ENCODE data around the gene SEC14L2.
"Not testable (repeated sequence)": the region's sequence is repeated elsewhere in the genome, so short reads cannot be mapped to it uniquely, and the experiment has no call there.

SEC14L2 gene

DNA sequence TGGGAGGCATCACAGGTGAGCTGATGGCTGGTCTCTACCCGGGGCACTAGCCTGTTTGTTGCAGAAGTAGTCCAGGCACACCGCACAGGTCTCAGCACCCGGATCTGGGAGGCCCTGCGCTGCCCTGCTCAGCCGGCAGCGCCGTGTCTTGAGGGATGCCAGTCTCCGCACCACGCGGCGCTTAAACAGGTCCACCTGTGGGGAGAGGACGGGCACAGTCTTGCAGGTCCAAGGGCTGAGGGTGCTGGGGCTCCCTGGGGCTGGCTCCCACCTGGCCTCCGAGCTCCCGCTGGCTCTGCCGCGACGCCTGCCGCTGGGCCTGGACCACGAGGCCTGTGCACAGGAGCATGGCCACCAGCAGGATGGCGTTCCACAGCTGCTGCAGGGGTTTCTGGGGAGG, 16.8 kb upstream of the SEC14L2 start:
- DNase-seq, result no peak

DNA sequence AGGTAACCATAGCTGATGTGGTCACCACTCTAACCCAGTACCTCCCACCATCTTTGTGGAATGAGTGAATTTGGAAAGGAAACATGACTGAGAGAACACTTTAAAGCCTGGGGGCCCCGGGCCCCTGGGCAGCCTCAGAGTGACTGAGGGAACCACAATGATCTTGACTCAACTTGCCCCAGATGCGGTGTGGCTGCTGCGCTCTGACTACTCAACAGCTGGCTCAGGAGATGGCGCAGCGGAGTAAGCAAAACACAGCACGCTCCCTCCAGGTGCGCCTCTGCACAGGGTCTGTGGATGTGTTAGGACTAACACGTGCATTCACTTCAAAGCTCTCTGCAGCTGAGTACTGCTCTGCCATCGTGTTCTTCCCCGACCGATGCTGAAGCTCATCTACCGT, 15.6 kb upstream of the SEC14L2 start:
- DNase-seq, result no peak

DNA sequence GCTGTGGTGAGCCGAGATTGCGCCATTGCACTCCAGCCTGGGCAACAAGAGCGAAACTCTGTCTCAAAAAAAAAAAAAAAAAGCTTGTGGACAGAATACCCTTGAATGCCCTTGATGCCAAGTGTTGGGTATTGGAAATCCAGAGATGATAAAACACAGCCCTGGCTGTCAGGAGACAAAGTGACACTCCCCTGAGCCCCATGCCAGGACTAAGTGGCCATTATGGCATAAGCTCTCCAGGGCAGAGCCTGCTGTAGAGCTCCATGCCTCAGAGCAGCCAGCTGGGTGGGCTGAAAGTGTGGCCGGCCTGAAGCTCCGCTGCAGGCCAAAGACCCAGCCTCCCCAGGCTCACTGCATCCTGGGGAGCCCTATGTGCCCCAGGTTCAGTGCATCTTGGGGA, 14.5 kb upstream of the SEC14L2 start:
- no peak for DNase-seq

GRCh38 chr22:30383061-30383460, 13.8 kb upstream of the SEC14L2 start:
- DNase-seq, result no peak

DNA sequence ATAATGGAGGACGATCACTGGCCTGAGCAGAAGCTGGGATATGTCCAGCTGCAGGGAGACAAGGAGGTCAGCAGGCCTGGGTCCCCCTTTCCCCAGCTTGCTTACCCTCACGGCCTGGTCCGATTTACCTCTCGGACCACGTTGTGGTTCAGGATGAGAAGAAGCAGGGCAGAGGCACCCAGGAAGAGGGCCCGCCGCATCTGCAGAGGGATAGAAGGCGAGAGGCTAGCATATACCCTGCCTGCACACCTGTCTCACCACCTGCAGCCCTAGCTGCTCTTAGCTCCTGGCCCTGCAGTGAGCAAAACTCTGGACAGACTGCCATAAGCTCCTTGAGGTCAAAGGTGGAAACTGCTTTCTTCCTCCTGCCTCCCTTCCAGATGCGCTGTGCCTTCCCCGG, 10.9 kb upstream of the SEC14L2 start:
- no peak for DNase-seq

DNA sequence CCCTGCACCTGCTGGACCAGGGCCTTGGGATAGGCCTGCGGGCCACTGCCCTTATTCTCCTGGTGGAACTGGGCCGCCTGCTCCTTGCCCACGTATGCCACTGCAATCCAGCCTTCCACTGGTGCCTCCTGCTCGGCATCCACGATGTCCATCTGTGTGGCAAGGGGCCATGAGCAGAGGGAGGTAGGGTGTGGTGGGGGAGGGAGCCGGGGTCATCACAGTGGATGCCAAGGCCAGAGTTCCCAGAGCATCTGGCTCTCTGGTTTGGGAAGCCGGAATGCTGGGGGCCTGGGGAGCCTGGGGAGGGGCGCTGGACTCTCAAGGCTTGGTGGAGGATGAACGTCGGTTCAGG, 10.2 kb upstream of the SEC14L2 start:
- DNase-seq, result no peak

DNA sequence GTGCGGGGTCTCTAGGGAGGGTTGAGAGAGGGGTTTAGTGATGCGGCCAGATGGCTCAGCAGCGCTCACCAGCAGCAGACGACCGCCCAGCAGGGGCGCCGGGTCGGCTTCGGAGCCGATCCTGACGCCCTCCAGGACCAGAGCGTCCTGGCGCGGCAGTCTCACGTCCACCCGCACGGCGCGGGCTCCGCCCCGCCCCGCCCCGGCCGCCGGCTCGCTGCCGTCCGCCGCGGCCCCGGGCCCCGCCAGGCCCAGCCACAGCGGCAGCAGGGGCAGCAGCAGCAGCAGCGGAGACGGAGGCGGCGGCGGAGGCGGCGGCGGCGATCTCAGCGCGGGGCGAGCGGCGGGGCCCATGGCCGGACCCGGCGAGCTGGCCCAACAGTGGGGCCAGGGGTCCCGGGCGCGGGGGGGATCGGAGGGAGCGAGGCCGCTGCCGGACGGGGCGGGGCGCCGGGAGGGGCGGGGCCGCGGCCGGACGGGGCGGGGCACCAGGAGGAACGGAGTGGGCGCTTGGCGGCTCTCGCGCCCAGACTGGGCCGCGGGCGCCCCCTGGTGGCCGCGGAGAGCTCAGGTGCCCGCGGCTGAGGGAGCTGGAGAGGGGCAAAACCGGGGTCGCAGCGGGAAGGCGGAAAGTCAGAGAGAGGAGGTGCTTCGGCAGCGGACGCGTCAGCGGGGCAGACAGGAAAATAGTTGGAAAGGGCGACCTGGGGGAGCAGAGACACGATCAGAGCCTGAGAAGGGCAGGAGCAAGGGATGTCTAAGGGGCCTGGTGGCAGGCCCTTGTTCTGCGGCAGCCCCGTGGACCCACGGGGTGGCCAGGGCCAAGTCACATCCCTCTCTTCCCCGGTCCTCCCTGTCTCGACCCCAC, 9.6 kb upstream of the SEC14L2 start, which contains the start of gene RNF215:
Gene RNF215 (minus strand): TSS at position 452 of the 868 bp plus-strand sequence. CDS start 98 bp downstream, at position 354.
- DNase-seq, result peak; percentile 63 to 68 (median 67)

GRCh38 chr22:30390974-30391691, 5.7 kb upstream of the SEC14L2 start:
- DNase-seq, result peak; percentile 45 to 66 (median 62)

GRCh38 chr22:30392661-30393321, 4.0 kb upstream of the SEC14L2 start:
- DNase-seq, result no peak

GRCh38 chr22:30393322-30393680, 3.5 kb upstream of the SEC14L2 start:
- no peak for DNase-seq

GRCh38 chr22:30393885-30394284, 2.9 kb upstream of the SEC14L2 start:
- no peak for DNase-seq

DNA sequence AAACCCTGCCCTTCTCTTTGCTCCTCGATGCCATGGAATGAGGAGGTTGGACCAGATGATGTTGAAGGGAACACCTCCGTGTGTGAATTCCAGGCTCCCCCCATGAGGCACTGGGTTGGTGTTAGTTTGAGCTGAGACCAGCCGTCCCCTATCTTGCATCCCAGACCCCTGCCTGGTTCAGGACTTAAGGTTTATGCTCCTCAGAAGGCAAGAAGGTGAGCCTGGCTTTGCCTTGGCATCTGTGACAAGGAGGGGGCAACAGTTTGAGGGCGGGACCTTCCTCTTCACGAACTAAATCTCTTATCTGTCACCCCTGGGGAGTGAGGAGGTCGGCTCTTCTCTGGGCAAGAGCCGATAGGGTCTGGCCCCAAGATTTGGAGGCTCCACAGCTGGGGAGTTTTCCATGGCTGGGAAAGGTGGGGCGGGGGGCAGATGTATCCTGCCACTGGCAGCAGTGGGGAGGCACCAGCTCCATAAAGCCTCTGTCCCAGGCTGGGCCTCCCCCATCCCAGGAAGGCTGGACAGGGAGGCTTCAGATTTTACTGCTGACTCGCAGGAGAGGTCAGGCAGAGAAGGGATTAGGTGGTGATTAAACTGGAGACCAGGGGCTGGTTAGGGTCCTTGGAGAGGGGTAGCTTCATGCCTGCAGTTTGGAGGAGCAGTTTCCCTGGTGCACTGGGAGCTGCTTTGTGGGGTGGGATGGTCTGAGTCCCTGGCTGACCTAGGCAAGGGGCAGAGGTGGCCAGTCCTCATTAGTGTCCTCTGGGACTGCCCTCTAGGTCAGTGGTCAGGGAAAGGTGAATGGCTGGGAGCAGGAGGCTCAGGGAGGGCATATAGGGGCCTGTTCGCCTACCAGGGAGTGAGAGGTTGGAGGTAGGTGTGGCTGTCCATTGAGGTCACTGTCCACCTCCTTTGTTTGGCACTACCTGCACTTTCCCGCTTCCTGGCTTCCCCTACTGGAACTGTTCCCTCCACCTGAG, 1.1 kb downstream of the SEC14L2 start:
- DNase-seq, result no peak

DNA sequence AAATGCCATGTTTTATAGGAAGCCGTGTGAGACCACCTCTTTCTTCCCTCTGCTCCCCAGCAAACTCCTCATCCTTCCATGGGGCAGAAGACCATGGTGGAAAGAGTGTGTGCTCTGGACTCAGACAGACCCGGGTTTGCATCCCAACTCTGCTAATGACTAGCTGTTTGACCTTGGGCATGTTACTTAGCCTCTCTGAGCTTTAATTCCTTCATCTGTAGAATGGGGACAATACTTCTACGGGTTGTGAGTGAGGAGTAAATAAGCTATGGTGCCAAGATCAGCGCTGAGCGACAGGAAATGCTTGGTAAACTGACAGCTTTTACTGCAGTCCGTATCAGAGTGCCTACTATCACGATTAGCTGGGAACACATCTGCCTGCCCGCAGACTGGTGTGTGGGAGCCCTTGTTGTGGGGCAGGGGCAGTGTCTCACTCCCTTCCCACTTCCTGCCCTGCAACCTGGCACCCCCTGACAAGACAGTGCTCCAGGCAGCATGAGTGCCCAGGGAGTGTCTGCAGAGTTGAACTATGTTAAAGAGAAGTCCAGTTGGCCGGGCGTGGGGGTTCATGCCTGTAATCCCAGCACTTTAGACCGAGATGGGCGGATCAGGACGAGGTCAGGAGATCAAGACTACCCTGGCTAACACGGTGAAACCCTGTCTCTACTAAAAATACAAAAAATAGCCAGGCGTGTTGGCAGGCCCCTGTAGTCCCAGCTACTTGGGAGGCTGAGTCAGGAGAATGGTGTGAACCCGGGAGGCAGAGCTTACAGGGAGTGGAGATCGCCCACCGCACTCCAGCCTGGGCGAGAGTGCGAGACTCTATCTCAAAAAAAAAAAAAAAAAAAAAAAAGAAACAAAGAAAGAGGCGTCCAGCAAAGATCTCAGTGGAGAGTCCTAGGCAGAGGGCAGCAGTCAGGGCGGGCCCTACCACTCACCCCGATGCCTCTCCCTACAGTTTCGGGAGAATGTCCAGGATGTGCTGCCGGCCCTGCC, 2.2 kb downstream of the SEC14L2 start:
- DNase-seq, result no peak

- DNase-seq, result no peak
These were observed 2.9 kb downstream of the SEC14L2 start for GRCh38 chr22:30399718-30400117.

DNA sequence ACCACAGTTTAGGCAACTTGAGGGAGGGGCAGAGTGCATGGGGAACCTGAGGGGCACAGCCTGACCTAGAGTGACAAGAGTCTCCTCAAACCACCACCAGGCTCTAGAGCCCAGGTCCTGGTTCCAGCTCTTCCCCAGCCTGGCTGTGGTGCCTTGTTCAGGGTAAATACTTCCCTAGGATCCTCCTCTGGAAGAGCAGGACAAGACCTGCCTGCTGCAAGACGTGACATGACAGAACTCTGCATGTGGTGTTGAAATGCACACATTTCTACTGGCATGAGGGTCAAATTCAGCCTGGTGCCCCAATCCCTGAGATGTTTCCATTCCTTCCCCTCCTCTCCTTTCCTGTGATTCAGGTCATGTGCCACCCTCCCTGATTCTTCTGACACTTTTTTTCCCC, 3.3 kb downstream of the SEC14L2 start:
- DNase-seq, result no peak

DNA sequence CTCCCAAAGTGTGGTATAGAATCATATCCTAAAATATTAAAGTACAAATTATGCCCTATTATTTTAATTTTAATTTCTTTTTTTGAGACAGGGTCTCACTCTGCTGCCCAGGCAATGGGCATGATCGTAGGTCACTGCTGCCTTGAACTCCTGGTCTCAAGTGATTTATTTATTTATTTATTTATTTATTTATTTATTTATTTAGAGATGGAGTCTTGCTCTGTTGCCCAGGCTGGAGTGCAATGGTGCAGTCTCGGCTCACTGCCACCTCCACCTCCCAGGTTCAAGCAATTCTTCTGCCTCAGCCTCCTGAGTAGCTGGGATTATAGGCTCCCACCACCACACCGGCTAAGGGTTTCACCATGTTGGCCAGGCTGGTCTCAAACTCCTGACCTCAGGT, 4.2 kb downstream of the SEC14L2 start:
- not testable (repeated sequence) for DNase-seq

- no peak for DNase-seq
These were observed 5.4 kb downstream of the SEC14L2 start for GRCh38 chr22:30402028-30402765.

- not testable (repeated sequence) for DNase-seq
These were observed 5.9 kb downstream of the SEC14L2 start for GRCh38 chr22:30402766-30403104.

DNA sequence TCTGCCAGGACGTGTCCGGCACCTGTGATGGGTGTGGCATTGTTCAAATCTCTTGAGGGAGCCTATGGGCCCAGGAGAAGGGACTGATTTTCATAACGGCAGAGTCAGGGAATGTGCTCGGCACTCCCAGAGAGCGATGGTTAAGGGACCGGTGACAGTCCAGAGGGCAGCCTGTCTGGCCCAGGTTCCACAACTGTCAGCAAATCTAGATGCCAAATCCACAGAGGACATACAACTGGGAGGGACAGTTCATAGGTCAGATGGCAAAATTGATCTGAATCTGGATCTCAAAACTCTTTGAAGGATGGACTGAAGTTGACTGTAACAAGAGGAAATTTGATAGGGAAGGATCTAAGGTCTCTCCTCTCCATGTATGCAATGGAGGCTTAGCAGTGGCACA, 7.5 kb downstream of the SEC14L2 start:
- no peak for DNase-seq

GRCh38 chr22:30405731-30406130, 8.9 kb downstream of the SEC14L2 start:
- DNase-seq, result no peak

DNA sequence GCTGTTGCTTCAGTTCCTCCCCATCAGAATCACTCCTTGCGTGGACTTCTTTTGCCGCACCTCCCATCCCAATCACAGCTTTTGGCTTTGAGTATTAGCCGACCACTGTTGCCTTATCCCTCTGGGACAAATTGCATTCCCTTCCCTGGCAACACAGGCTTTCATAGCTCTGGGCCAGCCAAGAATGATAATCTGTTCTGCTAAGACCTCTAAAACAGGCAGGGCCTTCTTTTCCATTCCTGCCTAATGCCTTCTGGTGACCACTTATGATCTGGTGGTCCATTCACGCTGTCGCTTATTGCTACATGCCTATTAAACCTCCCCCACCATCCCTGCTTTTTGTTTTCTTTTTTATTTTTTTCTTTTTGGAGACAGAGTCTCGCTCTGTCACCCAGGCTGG, 9.6 kb downstream of the SEC14L2 start:
- no peak for DNase-seq

Data from activated CD4-positive, CD25-positive, alpha-beta regulatory T cell (primary cell).